SJCRH30 (cell line): ENCODE measurements around the gene VWF. TPM values are rescaled to one million over a fixed set of nuclear protein-coding genes. Genes with fewer than 3 reads are reported as not detected.
A peak's percentile ranks its signal among the peaks of the same experiment; 100 is the strongest.
"Not testable (repeated sequence)": the region's sequence is repeated elsewhere in the genome, so short reads cannot be mapped to it uniquely, and the experiment has no call there.

ENCODE experiments used
- DNase-seq, 2 experiments: peaks; one replicate each; pipeline ENCODE4 v3.0.0-alpha.2; 2015 to 2020
- H3K27ac ChIP-seq: fragments of 250-450 bp; sonication (Bioruptor Pico); 2 replicates; pipeline ENCODE4 v1.5.1; 2020; ENCODE audit warnings: mild to moderate bottlenecking, moderate library complexity
- H3K27me3 ChIP-seq: fragments of 250-450 bp; sonication (Bioruptor Pico); 2 replicates; pipeline ENCODE4 v1.5.1; 2020; ENCODE audit warnings: mild to moderate bottlenecking, moderate library complexity
- H3K36me3 ChIP-seq: fragments of 250-450 bp; sonication (Bioruptor Pico); 2 replicates; pipeline ENCODE4 v1.5.1; 2020; ENCODE audit warnings: mild to moderate bottlenecking, moderate library complexity
- H3K4me1 ChIP-seq: fragments of 250-450 bp; sonication (Bioruptor Pico); 2 replicates; pipeline ENCODE4 v1.5.1; 2020; ENCODE audit warnings: mild to moderate bottlenecking, moderate library complexity
- H3K4me3 ChIP-seq: fragments of 250-450 bp; sonication (Bioruptor Pico); 2 replicates; pipeline ENCODE4 v1.5.1; 2020; ENCODE audit warnings: mild to moderate bottlenecking, moderate library complexity
- H3K9me3 ChIP-seq: fragments of 250-450 bp; sonication (Bioruptor Pico); replicated peaks from 2 replicates; pipeline ENCODE4 v1.5.1; 2020; ENCODE audit warnings: mild to moderate bottlenecking, moderate library complexity
- total RNA-seq: library from RNA; depleted of rRNA; stranded (reverse); fragments of >200 nt; shearing (Covaris generic); gene quantifications from 2 replicates; pipeline ENCODE4 v1.2.3, GENCODE V29; 2014

The VWF gene
- total RNA-seq, 1 experiment from 2014 or later: 0.73 TPM

DNA sequence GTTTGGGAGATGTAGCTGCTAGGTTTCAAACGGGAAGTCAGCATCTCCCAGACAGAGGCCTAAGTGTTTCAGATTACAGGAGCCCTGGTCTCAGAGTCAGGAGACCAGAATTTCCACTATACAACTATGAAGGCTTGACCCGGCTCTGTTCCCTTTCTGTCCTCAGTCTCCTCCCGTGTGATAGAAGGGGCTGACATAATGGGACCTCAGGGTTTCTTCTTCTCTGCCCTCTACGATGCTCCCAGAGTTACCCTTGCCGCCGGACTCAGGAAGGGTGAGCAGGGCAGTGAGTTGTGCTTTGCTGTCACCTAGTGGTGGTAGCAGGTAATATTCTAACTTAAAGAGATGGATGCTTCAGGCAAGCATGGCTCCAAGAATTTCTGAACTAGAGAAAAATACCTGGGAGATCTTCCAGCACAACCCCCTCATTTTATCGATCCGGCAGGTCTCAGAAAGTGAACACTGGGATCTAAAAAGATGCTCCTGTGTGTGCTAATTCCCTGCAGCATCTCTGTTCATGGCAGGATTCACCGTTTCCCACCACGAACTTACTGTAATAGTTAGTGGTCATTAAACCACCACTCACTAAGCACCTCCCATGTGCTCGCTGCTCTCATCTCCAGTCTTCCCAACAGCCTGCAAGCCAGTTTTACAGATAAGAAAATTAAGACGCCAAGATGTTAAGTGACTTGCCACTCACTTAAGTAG, 84.4 kb downstream of the VWF start:
- H3K27me3 ChIP-seq: 0 out of 2 replicates have a peak, but pooled peaks cover 2% of the 10 kb centered on the region
- H3K36me3 ChIP-seq: no peaks in the 10 kb centered on the region
- DNase-seq: peak; percentile 67 to 81
- H3K4me3 ChIP-seq: no peak overlapping the region
- H3K4me1 ChIP-seq: no peaks in the 10 kb centered on the region
- no peaks in the 10 kb centered on the region for H3K9me3 ChIP-seq
- no peak overlapping the region for H3K27ac ChIP-seq

GRCh38 chr12:6038160-6038559, 86.3 kb downstream of the VWF start:
- Histone ChIP-seq H3K27ac (no peak overlapping the region), H3K4me1 (no peaks in the 10 kb centered on the region), H3K9me3 (no peaks in the 10 kb centered on the region; the same call in 1 of the 2 replicates), H3K36me3 (no peaks in the 10 kb centered on the region), H3K4me3 (no peak overlapping the region), H3K27me3 (no peaks in the 10 kb centered on the region)
- DNase-seq: peak; percentile 67 to 86

DNA sequence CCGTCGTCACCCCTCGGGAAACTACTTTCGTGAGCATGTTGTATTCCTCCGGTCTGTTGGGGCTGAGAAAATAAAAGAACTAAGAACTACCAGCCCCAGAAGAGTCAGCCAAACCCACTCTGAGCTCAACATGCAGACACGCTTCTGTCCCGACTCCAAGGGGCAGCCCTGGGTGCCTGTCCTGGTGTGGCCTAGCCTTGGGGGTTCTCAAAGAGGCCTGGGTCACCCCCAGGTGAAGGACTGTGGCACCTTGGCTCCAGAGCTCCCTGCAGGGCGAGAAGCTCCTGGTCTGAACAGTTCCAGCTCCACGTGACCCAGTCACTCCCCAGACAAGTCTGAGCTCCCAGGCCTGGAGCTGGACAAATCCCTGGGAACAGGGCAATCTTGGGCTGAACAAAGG, 87.0 kb downstream of the VWF start:
- Histone ChIP-seq H3K27ac (no peak overlapping the region), H3K27me3 (no peaks in the 10 kb centered on the region), H3K36me3 (no peaks in the 10 kb centered on the region), H3K9me3 (no peaks in the 10 kb centered on the region; the same call in 1 of the 2 replicates), H3K4me1 (no peaks in the 10 kb centered on the region), H3K4me3 (no peak overlapping the region)
- no peak for DNase-seq

- Histone ChIP-seq H3K4me1 (no peaks in the 10 kb centered on the region), H3K9me3 (no peaks in the 10 kb centered on the region; the same call in 1 of the 2 replicates)
Measured at GRCh38 chr12:6036509-6036908, 88.0 kb downstream of the VWF start.

GRCh38 chr12:6034596-6034995, 89.9 kb downstream of the VWF start:
- H3K27ac ChIP-seq: no peak overlapping the region
- DNase-seq: no peak
- no peaks in the 10 kb centered on the region; the same call in 1 of the 2 replicates for H3K9me3 ChIP-seq
- no peaks in the 10 kb centered on the region for H3K27me3 ChIP-seq
- H3K36me3 ChIP-seq: no peaks in the 10 kb centered on the region
- H3K4me1 ChIP-seq: no peaks in the 10 kb centered on the region
- no peak overlapping the region for H3K4me3 ChIP-seq

More at GRCh38 chr12:6036509-6036908, 88.0 kb downstream of the VWF start:
- Histone ChIP-seq H3K36me3 (no peaks in the 10 kb centered on the region), H3K27me3 (no peaks in the 10 kb centered on the region), H3K4me3 (no peak overlapping the region), H3K27ac (no peak overlapping the region)
- no peak for DNase-seq

DNA sequence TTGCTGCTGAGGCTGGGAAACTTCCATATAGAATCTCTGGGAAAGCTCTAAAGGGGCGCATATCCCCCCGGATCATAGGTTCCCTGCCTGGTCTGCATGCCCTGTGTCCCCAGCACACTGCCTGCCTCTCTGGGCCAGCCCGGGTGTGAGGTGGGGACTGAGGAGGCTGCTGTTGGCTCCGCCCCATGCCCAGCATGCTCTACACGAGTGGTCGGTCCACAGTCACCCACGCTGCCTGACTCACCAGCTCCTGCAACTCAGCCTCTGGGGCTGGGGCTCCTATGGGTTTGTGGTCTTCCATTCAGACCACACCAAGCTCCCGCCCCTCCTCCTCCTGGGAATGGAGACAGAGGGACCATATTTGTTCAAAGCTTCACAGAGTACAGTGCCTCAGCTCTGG, 90.9 kb downstream of the VWF start:
- H3K4me3 ChIP-seq: no peak overlapping the region
- no peaks in the 10 kb centered on the region for H3K36me3 ChIP-seq
- H3K9me3 ChIP-seq: no peaks in the 10 kb centered on the region; the same call in 1 of the 2 replicates
- H3K27ac ChIP-seq: no peak overlapping the region
- H3K4me1 ChIP-seq: no peaks in the 10 kb centered on the region
- DNase-seq: no peak
- no peaks in the 10 kb centered on the region for H3K27me3 ChIP-seq

DNA sequence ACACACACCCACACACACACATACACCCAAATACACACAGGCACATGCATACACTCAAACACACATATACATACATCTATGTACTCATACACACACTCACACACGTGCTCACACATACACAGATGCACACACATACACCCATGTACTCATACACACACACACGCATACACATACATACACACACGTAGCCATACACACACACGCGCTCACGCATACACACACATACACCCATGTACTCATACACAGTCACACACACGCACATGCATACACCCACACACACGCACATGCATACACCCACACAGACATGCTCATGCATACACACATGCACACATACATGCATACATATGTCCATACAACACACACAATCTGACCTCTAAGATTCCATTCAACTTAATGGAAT, 91.7 kb downstream of the VWF start:
- H3K4me3 ChIP-seq: no peak overlapping the region
- H3K4me1 ChIP-seq: no peaks in the 10 kb centered on the region
- no peaks in the 10 kb centered on the region for H3K27me3 ChIP-seq
- H3K36me3 ChIP-seq: no peaks in the 10 kb centered on the region
- no peak overlapping the region for H3K27ac ChIP-seq
- DNase-seq: no peak
- H3K9me3 ChIP-seq: no peaks in the 10 kb centered on the region; the same call in 1 of the 2 replicates

DNA sequence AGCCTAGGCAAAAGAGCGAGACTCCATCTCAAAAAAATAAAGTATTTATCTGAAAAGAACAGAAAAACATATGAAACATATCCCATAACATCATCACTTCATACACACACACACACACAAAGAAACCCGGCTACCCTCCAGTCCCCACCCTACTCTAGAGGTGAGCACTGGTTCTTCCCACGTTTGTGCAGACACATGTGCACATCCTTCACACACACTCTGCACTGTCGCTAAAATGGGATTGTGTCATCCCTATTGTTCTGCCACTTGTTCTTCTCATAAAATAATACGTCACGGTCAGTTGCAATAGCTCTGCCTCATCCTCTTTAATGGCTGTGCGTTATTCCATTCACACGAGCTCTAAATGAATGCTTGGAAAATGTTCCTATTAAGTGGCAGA, 93.5 kb downstream of the VWF start:
- Histone ChIP-seq H3K4me3 (no peak overlapping the region), H3K27ac (no peak overlapping the region), H3K27me3 (no peaks in the 10 kb centered on the region), H3K36me3 (no peaks in the 10 kb centered on the region), H3K4me1 (no peaks in the 10 kb centered on the region), H3K9me3 (no peaks in the 10 kb centered on the region; the same call in none of the 2 replicates)
- no peak for DNase-seq

GRCh38 chr12:6030081-6030480, 94.4 kb downstream of the VWF start:
- Histone ChIP-seq H3K36me3 (no peaks in the 10 kb centered on the region), H3K27ac (no peak overlapping the region), H3K9me3 (no peaks in the 10 kb centered on the region; the same call in none of the 2 replicates)

GRCh38 chr12:6029401-6029800, 95.1 kb downstream of the VWF start:
- Histone ChIP-seq H3K36me3 (no peaks in the 10 kb centered on the region), H3K27me3 (no peaks in the 10 kb centered on the region), H3K4me3 (no peak overlapping the region), H3K4me1 (no peaks in the 10 kb centered on the region), H3K9me3 (no peaks in the 10 kb centered on the region; the same call in none of the 2 replicates), H3K27ac (no peak overlapping the region)
- DNase-seq: no peak

More at GRCh38 chr12:6030081-6030480, 94.4 kb downstream of the VWF start:
- DNase-seq: no peak
- Histone ChIP-seq H3K4me3 (no peak overlapping the region), H3K4me1 (no peaks in the 10 kb centered on the region), H3K27me3 (no peaks in the 10 kb centered on the region)

DNA sequence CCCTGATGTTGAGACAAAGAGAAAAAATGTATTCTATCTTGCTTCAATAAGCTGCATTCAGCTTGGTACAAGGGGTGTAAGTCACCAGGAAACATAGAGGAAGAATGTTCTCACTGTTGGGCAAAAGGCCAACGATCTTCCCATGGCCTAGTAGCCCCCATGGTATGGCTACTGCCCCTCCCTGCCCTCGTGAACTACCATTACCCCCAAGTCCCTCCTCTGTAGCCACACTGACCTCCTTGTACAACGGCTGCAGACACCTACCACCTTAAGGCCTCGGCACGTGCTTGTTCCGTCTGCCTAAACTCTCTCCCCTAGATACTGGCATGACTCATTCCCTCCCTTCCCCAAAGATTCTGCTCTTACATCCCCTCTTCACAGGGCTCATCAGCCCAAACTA, 97.5 kb downstream of the VWF start:
- Histone ChIP-seq H3K36me3 (no peaks in the 10 kb centered on the region), H3K27me3 (no peaks in the 10 kb centered on the region), H3K4me3 (no peak overlapping the region), H3K4me1 (no peaks in the 10 kb centered on the region), H3K9me3 (no peaks in the 10 kb centered on the region; the same call in 1 of the 2 replicates), H3K27ac (no peak overlapping the region)
- no peak for DNase-seq

GRCh38 chr12:6025703-6026298, 98.7 kb downstream of the VWF start:
- H3K27ac ChIP-seq, H3K9me3 ChIP-seq, H3K4me3 ChIP-seq, H3K27me3 ChIP-seq, H3K36me3 ChIP-seq, DNase-seq, H3K4me1 ChIP-seq: not testable (repeated sequence)

DNA sequence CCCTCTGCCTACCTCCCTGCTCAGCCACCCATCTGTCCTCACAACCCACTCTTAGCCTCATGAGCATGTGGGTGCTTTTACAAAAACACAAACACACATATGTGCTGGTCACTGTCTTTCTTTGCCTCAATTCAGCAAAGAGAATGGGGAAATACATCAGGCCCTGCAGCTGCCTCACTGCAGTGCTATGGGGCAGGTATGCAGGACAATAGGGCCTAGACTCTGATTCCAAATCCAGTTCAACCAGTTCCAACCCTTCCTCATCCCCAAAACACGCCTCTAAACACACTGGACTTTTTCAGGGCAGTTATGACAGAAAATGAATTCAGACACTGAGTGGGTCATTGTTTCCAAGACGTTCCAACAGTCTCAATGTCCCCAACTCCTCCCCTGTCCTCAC, 100.4 kb downstream of the VWF start:
- not testable (repeated sequence) for H3K9me3 ChIP-seq

GRCh38 chr12:6020930-6021329, 103.5 kb downstream of the VWF start:
- H3K36me3 ChIP-seq: no peaks in the 10 kb centered on the region
- no peaks in the 10 kb centered on the region for H3K4me1 ChIP-seq
- no peak overlapping the region for H3K27ac ChIP-seq
- H3K27me3 ChIP-seq: no peaks in the 10 kb centered on the region
- H3K4me3 ChIP-seq: no peak overlapping the region
- DNase-seq: peak in 1 of 2 experiments; percentile 19
- no peaks in the 10 kb centered on the region for H3K9me3 ChIP-seq

More for the DNA sequence above, 100.4 kb downstream of the VWF start:
- not testable (repeated sequence) for H3K27ac ChIP-seq, H3K36me3 ChIP-seq, H3K27me3 ChIP-seq, DNase-seq, H3K4me1 ChIP-seq, H3K4me3 ChIP-seq

GRCh38 chr12:6020511-6020910, 104.0 kb downstream of the VWF start:
- not testable (repeated sequence) for H3K27ac ChIP-seq, DNase-seq, H3K4me1 ChIP-seq, H3K36me3 ChIP-seq, H3K4me3 ChIP-seq, H3K27me3 ChIP-seq, H3K9me3 ChIP-seq
